ENCODE data around the gene CST5. TPM values are rescaled to one million over a fixed set of nuclear protein-coding genes. Genes with fewer than 3 reads are reported as not detected.

CST5 gene
- total RNA-seq, 2 experiments from 2014 or later, result not detected

GRCh38 chr20:23925789-23926525, 46.4 kb upstream of the CST5 start:
- Mint-ChIP-seq H3K4me3 (no peak overlapping the region), H3K27ac (no peak overlapping the region), H3K27me3 (no peaks in the 10 kb centered on the region), H3K4me1 (ENCODE audit: low read depth) (peaks cover 33% of the 10 kb centered on the region), H3K36me3 (ENCODE audit: low read depth) (no peaks in the 10 kb centered on the region), H3K9me3 (peaks cover 10% of the 10 kb centered on the region)
- Histone ChIP-seq H3K9me3 (ENCODE audit: control insufficient read depth in 1 of 2, insufficient read depth in 1 of 2, low read length in 2 of 2) (peaks cover 0 to 9% of the 10 kb centered on the region in 2 experiments), H3K4me1 (ENCODE audit: insufficient read depth, low read length) (peaks cover 52% of the 10 kb centered on the region), H3K4me3 (ENCODE audit: low read length) (no peak overlapping the region), H3K27ac (ENCODE audit: low read depth in 1 of 2, low read length in 2 of 2) (no peak overlapping the region), H3K36me3 (ENCODE audit: insufficient read depth, low read length) (no peaks in the 10 kb centered on the region), H3K27me3 (ENCODE audit: control insufficient read depth in 1 of 2, insufficient read depth in 2 of 2, low read length in 2 of 2) (no peaks in the 10 kb centered on the region)
- no peak for TF ChIP-seq CTCF (IDR thresholded peaks at IDR 0.05)
- ATAC-seq (ENCODE audit: poor library complexity) (no peak), DNase-seq (no peak)
- POLR2A ChIA-PET, result no interaction called here
- CTCF ChIA-PET, result no interaction called here
- intact Hi-C loops (cut with DNase I, micrococcal nuclease), result no loop called here

GRCh38 chr20:23924751-23925150, 45.2 kb upstream of the CST5 start:
- Mint-ChIP-seq H3K4me3 (no peak overlapping the region), H3K4me1 (ENCODE audit: low read depth) (peaks cover 45% of the 10 kb centered on the region), H3K36me3 (ENCODE audit: low read depth) (no peaks in the 10 kb centered on the region), H3K9me3 (no peaks in the 10 kb centered on the region), H3K27ac (no peak overlapping the region), H3K27me3 (no peaks in the 10 kb centered on the region)
- TF ChIP-seq CTCF (IDR thresholded peaks at IDR 0.05), result no peak
- ChIA-PET CTCF (no interaction called here), POLR2A (no interaction called here)
- Histone ChIP-seq H3K9me3 (ENCODE audit: control insufficient read depth in 1 of 2, insufficient read depth in 1 of 2, low read length in 2 of 2) (peaks cover 0 to 6% of the 10 kb centered on the region in 2 experiments), H3K36me3 (ENCODE audit: insufficient read depth, low read length) (no peaks in the 10 kb centered on the region), H3K4me3 (ENCODE audit: low read length) (no peak overlapping the region), H3K27me3 (ENCODE audit: control insufficient read depth in 1 of 2, insufficient read depth in 2 of 2, low read length in 2 of 2) (no peaks in the 10 kb centered on the region), H3K4me1 (ENCODE audit: insufficient read depth, low read length) (peaks cover 64% of the 10 kb centered on the region), H3K27ac (ENCODE audit: low read depth in 1 of 2, low read length in 2 of 2) (no peak overlapping the region)
- ATAC-seq (ENCODE audit: poor library complexity) (no peak), DNase-seq (no peak)
- intact Hi-C loops (cut with DNase I, micrococcal nuclease), result no loop called here

GRCh38 chr20:23923891-23924435, 44.4 kb upstream of the CST5 start:
- H3K9me3 ChIP-seq (ENCODE audit: control insufficient read depth in 1 of 2, insufficient read depth in 1 of 2, low read length in 2 of 2), result peaks cover 0 to 6% of the 10 kb centered on the region in 2 experiments
- no peak overlapping the region for H3K4me3 ChIP-seq (ENCODE audit: low read length)
- H3K36me3 ChIP-seq (ENCODE audit: insufficient read depth, low read length), result no peaks in the 10 kb centered on the region
- no peaks in the 10 kb centered on the region for H3K27me3 ChIP-seq (ENCODE audit: control insufficient read depth in 1 of 2, insufficient read depth in 2 of 2, low read length in 2 of 2)
- H3K27ac ChIP-seq (ENCODE audit: low read depth in 1 of 2, low read length in 2 of 2), result no peak overlapping the region
- peaks cover 66% of the 10 kb centered on the region for H3K4me1 ChIP-seq (ENCODE audit: insufficient read depth, low read length)
- no peak for DNase-seq
- TF ChIP-seq CTCF (IDR thresholded peaks at IDR 0.05), result no peak
- ChIA-PET POLR2A (no interaction called here), CTCF (no interaction called here)
- Mint-ChIP-seq H3K4me1 (ENCODE audit: low read depth) (peaks cover 46% of the 10 kb centered on the region), H3K27ac (no peak overlapping the region), H3K9me3 (no peaks in the 10 kb centered on the region), H3K27me3 (no peaks in the 10 kb centered on the region), H3K36me3 (ENCODE audit: low read depth) (no peaks in the 10 kb centered on the region), H3K4me3 (no peak overlapping the region)
- intact Hi-C loops (cut with DNase I, micrococcal nuclease), result no loop called here
- no peak for ATAC-seq (ENCODE audit: poor library complexity)
